Keratinocyte (primary cell): ENCODE measurements around the gene MLF2.

Experiments used
- EZH2 ChIP-seq: IDR thresholded peaks from one replicate; pipeline ENCODE4 v1.6.1; 2012; ENCODE audit warnings: inconsistent platforms, mild to moderate bottlenecking, low read length, moderate library complexity
- TF ChIP-seq, protein P1 (sequence below), 3 experiments: IDR thresholded peaks in 1 of 3; conservative IDR thresholded peaks in 1 of 3; optimal IDR thresholded peaks in 1 of 3; 2 replicates in 2 of 3; 3 replicates in 1 of 3; pipeline versions ENCODE3 to v1.5.1; 2011; ENCODE audit warnings: low read length in 3 of 3, mild to moderate bottlenecking in 3 of 3, moderate library complexity in 2 of 3, control low read depth in 1 of 3, inconsistent platforms in 1 of 3; ENCODE audit not compliant: insufficient read depth in 2 of 3; ENCODE audit errors: extremely low read depth in 1 of 3

DNA sequence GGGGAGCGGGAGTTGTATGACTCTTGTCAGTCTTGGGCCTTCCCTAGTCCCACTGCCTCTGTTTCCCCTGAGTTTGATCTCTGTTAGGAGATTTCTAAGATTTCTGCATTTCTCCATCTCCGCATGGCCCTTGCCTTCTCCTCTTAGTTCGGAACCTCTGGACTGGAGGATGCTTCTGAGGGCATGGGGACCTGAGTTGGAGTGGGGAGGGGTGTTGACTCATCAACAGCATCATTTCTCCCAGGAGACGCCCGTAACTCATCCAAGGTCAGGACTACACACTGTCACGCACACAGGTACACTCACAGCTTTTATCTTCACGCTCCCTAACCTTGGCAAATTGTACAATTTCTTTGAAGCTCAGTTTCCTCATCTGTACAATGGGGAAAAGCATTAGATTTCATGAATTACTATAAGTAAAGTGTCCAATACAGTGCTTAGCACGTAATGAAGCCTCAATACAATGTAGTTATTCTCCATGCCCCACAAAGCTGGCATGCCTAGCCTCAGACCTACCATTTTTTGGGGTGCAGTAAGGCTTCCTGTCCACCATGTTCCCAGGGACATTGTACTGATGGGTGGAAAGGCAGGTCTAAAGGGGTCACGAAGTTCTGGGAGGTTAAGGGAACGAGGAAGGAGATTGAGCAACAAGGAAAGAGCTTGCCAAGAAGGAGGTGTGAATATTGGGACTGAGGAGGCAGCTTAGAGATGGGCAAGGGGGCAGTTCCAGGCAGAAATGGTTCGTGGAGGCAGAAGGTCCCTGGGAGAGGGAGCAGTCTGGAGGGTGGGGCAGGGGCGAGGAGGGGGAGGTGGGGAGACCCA is 18.8 kb upstream of the MLF2 start:
- TF ChIP-seq, protein P1, sequence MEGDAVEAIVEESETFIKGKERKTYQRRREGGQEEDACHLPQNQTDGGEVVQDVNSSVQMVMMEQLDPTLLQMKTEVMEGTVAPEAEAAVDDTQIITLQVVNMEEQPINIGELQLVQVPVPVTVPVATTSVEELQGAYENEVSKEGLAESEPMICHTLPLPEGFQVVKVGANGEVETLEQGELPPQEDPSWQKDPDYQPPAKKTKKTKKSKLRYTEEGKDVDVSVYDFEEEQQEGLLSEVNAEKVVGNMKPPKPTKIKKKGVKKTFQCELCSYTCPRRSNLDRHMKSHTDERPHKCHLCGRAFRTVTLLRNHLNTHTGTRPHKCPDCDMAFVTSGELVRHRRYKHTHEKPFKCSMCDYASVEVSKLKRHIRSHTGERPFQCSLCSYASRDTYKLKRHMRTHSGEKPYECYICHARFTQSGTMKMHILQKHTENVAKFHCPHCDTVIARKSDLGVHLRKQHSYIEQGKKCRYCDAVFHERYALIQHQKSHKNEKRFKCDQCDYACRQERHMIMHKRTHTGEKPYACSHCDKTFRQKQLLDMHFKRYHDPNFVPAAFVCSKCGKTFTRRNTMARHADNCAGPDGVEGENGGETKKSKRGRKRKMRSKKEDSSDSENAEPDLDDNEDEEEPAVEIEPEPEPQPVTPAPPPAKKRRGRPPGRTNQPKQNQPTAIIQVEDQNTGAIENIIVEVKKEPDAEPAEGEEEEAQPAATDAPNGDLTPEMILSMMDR (optimal IDR thresholded peaks at IDR 0.05 in 1 of 3, IDR thresholded peaks at IDR 0.05 in 1 of 3, conservative IDR thresholded peaks at IDR 0.05 in 1 of 3; ENCODE audit: extremely low read depth in 1 of 3, insufficient read depth in 2 of 3, low read length in 3 of 3), result no peak
- no peak for TF ChIP-seq EZH2
